HG02870 (cell line): ENCODE results near the gene CX3CL1.
"Not testable (repeated sequence)": the region's sequence is repeated elsewhere in the genome, so short reads cannot be mapped to it uniquely, and the experiment has no call there.

Experiments used
- ATAC-seq: cut with Tn5 transposase; IDR thresholded peaks from one replicate; pipeline ENCODE4 v1.9.1; 2021; ENCODE audit warnings: mild to moderate bottlenecking, moderate library complexity; ENCODE audit not compliant: unreplicated experiment

Gene CX3CL1

GRCh38 chr16:57357330-57358085, 14.8 kb upstream of the CX3CL1 start:
- ATAC-seq, result no peak

DNA sequence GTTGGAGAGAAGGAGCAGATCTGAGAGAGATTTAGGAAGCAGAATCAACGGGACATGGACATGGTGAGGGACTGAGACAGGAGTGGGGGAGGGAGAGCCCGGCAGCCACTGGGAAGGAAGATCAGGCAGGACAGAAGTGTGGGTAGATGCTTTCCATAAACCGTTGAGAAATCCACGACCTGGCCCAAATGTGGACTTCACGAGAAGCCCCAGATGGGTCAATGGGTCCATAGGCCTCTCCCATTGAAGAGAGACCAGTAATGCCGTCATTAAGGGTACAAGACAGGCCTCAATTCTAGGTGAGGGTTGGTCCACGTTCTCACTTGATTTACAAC, 14.2 kb upstream of the CX3CL1 start:
- ATAC-seq, result peak; percentile 15

GRCh38 chr16:57358527-57359095, 13.7 kb upstream of the CX3CL1 start, which contains the start of gene CCL22:
Gene CCL22 (plus strand): TSS chr16:57358783. CDS start chr16:57358817, 34 bp downstream.
- ATAC-seq, result peak; percentile 54

DNA sequence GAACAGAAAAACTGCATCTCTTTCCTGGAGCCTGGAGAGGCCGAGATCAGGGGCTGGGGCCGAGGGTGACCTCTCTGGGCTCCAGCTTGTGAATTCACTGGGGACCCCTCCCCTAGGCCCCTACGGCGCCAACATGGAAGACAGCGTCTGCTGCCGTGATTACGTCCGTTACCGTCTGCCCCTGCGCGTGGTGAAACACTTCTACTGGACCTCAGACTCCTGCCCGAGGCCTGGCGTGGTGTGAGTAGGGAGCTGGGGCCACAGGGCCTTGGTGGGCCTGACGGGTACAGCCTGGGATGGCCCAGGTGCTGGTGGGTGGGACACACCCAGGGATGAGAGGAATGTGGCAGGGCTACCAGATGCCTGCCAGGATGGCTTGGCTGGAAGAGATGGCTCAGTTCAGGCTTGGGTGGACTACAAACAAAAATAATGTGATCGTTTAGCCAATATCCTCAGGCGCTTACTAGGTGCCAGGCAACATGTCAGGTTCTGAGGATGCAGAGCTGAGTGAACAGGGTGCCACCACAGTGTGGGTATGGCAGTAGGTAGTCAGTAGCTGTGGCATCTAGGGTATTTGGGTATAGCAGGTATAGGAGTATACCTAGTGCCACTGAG, 11.9 kb upstream of the CX3CL1 start:
- no peak for ATAC-seq

GRCh38 chr16:57361404-57361803, 10.9 kb upstream of the CX3CL1 start:
- no peak for ATAC-seq

GRCh38 chr16:57364143-57364542, 8.1 kb upstream of the CX3CL1 start:
- no peak for ATAC-seq

DNA sequence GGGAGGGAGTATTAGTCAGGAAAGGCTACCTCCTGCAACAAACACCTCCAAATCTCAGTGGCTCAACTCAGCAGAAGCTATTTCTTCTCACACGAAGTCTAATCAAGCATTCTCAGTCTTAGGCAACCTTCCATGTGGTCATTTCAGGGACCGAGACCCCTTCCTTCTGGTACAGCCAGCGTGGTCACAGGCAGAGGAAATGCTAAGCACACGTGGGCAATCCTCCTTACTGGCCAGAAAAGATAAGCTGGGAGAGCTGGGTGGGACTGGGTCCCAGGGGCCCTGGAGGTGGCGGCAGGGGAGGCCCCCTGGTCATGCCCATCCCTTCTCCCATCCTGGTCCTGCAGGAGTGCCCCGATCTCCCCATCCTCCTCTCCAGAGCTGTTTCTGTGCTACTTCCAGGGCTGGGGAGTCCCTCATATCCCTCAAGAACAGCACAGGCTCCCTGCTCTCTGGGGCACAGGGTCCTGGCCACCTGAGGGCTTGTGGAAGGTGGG, 5.7 kb upstream of the CX3CL1 start:
- ATAC-seq, result no peak

- no peak for ATAC-seq
These were observed 5.1 kb upstream of the CX3CL1 start for GRCh38 chr16:57367116-57367752.

- ATAC-seq, result no peak
These were observed 557 bp upstream of the CX3CL1 start for GRCh38 chr16:57371494-57372371.

DNA sequence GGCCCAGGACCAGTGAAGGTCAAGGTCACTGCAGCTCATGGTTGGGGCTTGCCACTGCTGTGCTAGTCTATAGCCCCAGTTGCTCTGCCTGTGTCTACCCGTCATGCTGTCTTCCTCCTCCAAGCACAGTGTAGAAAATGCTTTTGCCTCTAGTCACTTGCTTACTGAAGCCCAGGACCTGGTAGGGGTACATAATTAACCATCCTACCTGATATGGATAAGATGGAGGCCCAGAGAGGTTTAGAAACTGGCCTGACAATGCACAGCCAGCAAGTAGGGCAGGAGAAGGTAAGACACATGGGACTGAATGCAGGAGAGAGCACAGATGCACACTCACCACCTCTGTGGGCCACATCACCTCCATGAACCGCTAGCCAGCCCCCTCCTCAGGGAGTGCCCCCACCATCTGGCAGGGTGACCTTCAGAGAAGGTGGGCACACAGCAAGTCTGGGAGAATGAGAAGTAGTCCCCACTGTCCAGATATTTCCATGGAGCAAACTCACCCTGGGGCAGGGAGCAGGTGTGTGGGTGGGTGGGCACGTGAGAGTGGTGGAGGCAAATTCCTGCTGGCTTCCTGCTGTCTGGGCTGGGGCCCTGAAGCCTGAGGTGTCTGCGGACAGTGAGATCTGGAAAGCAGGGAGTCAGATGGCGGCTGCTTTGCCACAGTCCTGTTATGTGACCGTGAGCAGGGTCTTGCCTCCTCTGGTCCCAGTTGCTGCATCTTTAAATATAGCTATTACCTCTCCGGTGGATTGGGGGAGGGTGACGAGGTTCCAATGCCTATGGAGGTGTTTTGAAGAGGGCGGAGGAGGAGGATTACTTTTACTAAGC, 1.0 kb downstream of the CX3CL1 start:
- no peak for ATAC-seq

DNA sequence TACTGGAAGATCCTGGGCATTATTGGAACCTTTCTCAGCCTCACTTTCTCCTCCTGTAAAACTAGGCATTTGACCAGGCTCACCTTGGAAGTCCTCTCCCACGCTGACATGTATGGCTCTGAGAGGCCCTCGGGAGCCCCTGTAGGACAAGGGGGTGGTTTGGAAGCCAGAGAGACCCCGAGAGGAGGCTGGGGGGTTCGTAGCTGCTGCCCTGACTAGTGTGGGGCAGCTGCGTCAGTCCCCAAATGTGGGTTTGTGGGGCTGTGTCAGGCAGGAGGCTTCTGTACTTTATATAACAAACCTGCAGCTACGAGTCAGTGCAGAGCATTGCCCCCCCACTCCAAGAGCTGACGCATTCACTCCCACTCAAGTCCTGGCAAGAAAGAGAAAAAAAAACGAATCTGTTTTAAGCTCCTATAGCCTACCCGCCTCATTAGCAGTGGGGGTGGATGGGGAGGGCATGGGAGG, 1.8 kb downstream of the CX3CL1 start:
- no peak for ATAC-seq

GRCh38 chr16:57374925-57375465, 2.7 kb downstream of the CX3CL1 start:
- not testable (repeated sequence) for ATAC-seq

DNA sequence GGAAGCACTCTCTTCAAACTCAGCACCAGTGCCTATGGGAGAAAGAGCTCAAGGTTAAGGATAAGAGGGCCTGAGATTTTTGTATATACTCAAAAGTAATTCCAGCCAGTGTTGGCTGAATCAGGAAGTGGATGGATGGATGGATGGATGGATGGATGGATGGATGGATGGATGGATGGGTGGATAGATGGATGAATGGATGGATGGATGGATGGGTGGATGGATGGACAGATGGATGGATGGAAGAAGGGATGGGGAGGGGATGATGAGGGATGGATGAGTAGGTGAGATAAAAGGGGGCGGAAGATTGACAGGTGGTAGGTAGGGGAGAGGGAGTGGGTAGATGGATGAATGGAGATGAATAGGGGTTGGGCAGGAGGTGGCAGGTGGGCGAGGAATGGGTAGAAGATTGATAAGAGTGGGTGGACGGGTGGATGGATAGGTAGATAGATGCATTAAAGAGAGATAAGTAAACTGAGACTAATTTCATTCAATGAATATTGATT, 4.1 kb downstream of the CX3CL1 start:
- no peak for ATAC-seq

DNA sequence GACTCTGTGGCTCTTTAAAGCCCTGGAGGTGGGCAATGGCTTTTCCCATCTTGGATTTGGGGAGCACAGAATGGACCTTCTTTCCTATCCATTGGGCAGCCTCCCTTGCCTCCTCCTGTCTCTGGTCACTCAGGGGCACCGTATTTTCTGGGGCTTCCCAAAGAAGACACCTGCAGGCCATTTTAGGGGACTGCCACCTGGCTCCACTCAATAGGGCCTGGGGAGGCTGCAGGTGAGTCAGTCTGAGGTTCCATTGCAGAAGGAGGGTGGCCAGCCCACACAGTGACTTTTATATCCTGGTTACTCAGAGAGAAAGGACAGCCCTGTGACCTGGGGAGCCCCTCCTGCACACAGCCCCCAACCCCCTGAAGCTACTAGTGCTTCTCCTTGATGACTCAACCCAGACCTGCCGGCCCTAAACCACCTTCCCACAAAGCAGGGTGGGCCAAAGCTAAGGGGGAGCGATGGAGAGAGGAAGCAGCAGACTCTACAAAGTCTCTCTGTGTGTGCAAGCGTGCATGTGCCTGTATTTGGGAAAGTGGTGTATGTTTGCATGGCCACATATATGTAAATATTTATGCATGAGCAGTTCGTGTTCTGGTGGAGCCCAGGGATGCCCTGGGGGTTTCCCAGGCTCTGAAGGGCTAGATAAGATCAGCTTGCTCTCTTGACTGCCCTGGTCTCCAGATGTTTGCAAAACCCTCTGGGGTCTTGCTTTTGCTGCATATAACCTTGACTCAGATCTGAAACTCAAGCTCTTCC, 5.0 kb downstream of the CX3CL1 start:
- ATAC-seq, result peak; percentile 82

DNA sequence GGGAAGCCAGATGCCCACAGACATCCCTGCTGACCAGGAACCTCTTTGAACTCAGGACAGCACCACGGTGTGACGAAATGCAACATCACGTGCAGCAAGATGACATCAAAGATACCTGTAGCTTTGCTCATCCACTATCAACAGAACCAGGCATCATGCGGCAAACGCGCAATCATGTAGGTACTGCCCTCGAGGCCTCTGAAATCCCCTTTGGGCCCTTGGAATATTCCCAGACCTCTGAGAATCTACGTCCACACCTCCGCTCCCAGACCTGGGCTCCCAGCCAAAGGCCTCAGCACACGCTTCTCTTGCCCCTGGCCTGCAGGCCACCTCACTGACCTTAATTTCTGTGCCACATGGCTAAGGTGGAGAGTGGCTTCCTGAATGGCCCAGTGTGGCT, 7.3 kb downstream of the CX3CL1 start:
- ATAC-seq, result no peak

DNA sequence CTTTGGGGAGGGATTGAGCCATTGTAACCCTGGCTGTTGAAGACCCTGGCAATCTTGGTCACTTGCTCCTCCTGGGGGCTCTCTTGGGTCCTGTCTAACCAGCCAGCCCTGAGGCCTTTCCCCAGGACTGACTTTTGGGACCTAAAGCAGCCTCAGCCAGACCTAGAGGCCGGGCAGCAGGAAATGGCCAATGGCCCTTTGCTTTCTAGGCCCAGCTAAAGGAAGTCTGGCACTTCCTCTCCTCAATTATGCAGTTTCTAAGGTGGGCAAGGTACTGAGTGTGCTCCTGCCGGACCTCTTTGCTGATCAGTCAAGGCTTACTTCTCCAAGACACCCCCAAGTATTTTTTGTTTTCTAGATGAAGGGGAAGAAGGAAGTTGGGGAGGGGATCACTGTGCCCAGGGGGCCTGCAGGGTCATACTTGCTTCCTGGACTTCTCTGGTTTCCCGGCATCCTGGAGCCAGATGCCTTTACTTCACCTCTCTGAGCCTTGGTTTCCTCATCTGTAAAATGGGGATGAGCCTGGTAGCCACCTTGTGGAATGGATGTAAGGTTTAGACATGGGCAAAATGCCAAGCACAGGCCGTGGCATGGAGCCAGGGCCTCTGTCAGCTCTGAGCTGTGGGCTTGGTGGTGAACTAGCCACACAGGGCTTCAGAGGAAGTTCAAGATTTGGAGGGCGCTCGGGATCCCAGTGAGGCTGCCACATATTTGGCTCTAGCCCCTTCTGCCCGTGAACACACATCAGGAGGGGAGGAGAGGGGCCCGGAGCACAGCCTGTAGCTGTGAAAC, 8.6 kb downstream of the CX3CL1 start:
- no peak for ATAC-seq

GRCh38 chr16:57381791-57382534, 9.7 kb downstream of the CX3CL1 start:
- ATAC-seq, result no peak
